Esophagus (tissue), 2 donors: Measurements from ENCODE around the gene RIPK4. TPM values are rescaled to one million over a fixed set of nuclear protein-coding genes. Genes with fewer than 3 reads are reported as not detected.

Source experiments
- H3K27ac ChIP-seq, 2 donors: one replicate each; pipeline ENCODE4 v1.5.1; 2013; ENCODE audit warnings: low read depth in 2 of 2, mild to moderate bottlenecking in 2 of 2, inconsistent platforms in 1 of 2, low read length in 1 of 2, moderate library complexity in 1 of 2
- H3K27me3 ChIP-seq, 2 donors: one replicate each; pipeline ENCODE4 v1.6.1; 2013; ENCODE audit warnings: low read length in 2 of 2, control low read depth in 1 of 2, mild to moderate bottlenecking in 1 of 2; ENCODE audit not compliant: insufficient read depth in 2 of 2, control insufficient read depth in 1 of 2
- H3K36me3 ChIP-seq, 2 donors: one replicate each; pipeline ENCODE4 v1.6.1; 2013; ENCODE audit warnings: low read length in 1 of 2; ENCODE audit not compliant: control insufficient read depth in 2 of 2, insufficient read depth in 2 of 2
- H3K4me1 ChIP-seq, 2 donors: one replicate each; pipeline ENCODE4 v1.6.1; 2013; ENCODE audit warnings: low read length in 1 of 2; ENCODE audit not compliant: control insufficient read depth in 2 of 2, insufficient read depth in 2 of 2
- H3K4me3 ChIP-seq, 2 donors: one replicate each; pipeline ENCODE4 v1.5.1; 2013; ENCODE audit warnings: low read length in 2 of 2, mild to moderate bottlenecking in 2 of 2, low read depth in 1 of 2, moderate library complexity in 1 of 2
- H3K9me3 ChIP-seq, 2 donors: one replicate each; pipeline ENCODE4 v1.6.1; 2013; ENCODE audit warnings: mild to moderate bottlenecking in 2 of 2, low read depth in 1 of 2, low read length in 1 of 2, moderate library complexity in 1 of 2; ENCODE audit not compliant: control insufficient read depth in 2 of 2, insufficient read depth in 1 of 2
- WGBS, 2 donors: extraction: QIAGEN DNeasy Blood & Tissue Kit; methylation state at CpG; one replicate each; pipeline ENCODE4 v1.1.7; 2013; 5-methylcytosine and 5-hydroxymethylcytosine counted together
- polyA plus RNA-seq, 2 donors: library from polyadenylated mRNA; stranded (reverse); fragments of 200-250 nt; gene quantifications; one replicate each; pipeline ENCODE4 v1.2.3, GENCODE V29; 2013
- donor health status: healthy with polysubstance abuse.
- donor health status: Bipolar disorder and iron deficiency.

RIPK4 gene
- polyA plus RNA-seq, 2 donors: 51.7 to 72.4 TPM

- Histone ChIP-seq H3K4me1 (peaks cover 0 to 20% of the 10 kb centered on the region in 2 donors), H3K36me3 (no peaks in the 10 kb centered on the region), H3K4me3 (no peak overlapping the region), H3K9me3 (peaks cover 0 to 3% of the 10 kb centered on the region in 2 donors), H3K27me3 (no peaks in the 10 kb centered on the region), H3K27ac (peak overlapping the region; percentile 83 to 94)
- WGBS, 2 donors: 29 to 35% methylated on average over 6 of the region's 6 CpGs
Observed at GRCh38 chr21:41707231-41707959, 59.5 kb downstream of the RIPK4 start.

- no peaks in the 10 kb centered on the region for H3K36me3 ChIP-seq
- H3K27ac ChIP-seq: peak overlapping the region; percentile 15 to 17
- H3K27me3 ChIP-seq: no peaks in the 10 kb centered on the region
- WGBS, 2 donors: 39 to 59% methylated on average over 3 of the region's 3 CpGs
- peaks cover 0 to 3% of the 10 kb centered on the region in 2 donors for H3K9me3 ChIP-seq
- H3K4me3 ChIP-seq: no peak overlapping the region
- peaks cover under 1 to 21% of the 10 kb centered on the region in 2 donors for H3K4me1 ChIP-seq
Observed at GRCh38 chr21:41706678-41707077, 60.2 kb downstream of the RIPK4 start.

GRCh38 chr21:41706263-41706639 lies 60.6 kb downstream of the RIPK4 start:
- H3K36me3 ChIP-seq: no peaks in the 10 kb centered on the region
- peak overlapping the region; percentile 24 to 47 for H3K27ac ChIP-seq
- no peak overlapping the region for H3K4me3 ChIP-seq
- H3K4me1 ChIP-seq: peaks cover 2 to 23% of the 10 kb centered on the region in 2 donors
- WGBS, 2 donors: 59 to 68% methylated on average over 4 of the region's 4 CpGs
- peaks cover 0 to 3% of the 10 kb centered on the region in 2 donors for H3K9me3 ChIP-seq
- no peaks in the 10 kb centered on the region for H3K27me3 ChIP-seq

- Histone ChIP-seq H3K4me1 (peaks cover 2 to 20% of the 10 kb centered on the region in 2 donors), H3K36me3 (no peaks in the 10 kb centered on the region), H3K9me3 (peaks cover 0 to 3% of the 10 kb centered on the region in 2 donors), H3K4me3 (no peak overlapping the region), H3K27ac (peak overlapping the region in 1 of 2 donors; percentile 47), H3K27me3 (no peaks in the 10 kb centered on the region)
- 92 to 93% methylated on average over 16 of the region's 16 CpGs for WGBS, 2 donors
Observed at GRCh38 chr21:41705546-41706262, 61.1 kb downstream of the RIPK4 start.

- WGBS, 2 donors: 63 to 69% methylated on average over 15 to 18 of the region's 18 CpGs
- H3K9me3 ChIP-seq: peaks cover 0 to 3% of the 10 kb centered on the region in 2 donors
- no peaks in the 10 kb centered on the region for H3K27me3 ChIP-seq
- no peak overlapping the region for H3K4me3 ChIP-seq
- peaks cover 2 to 21% of the 10 kb centered on the region in 2 donors for H3K4me1 ChIP-seq
- H3K36me3 ChIP-seq: no peaks in the 10 kb centered on the region
- peak overlapping the region; percentile 67 to 81 for H3K27ac ChIP-seq
Observed at GRCh38 chr21:41703857-41704501, 62.9 kb downstream of the RIPK4 start.

- H3K4me3 ChIP-seq: no peak overlapping the region
- 81 to 90% methylated on average over 10 of the region's 10 CpGs for WGBS, 2 donors
- H3K27ac ChIP-seq: peak overlapping the region in 1 of 2 donors; percentile 23
- peaks cover 0 to 3% of the 10 kb centered on the region in 2 donors for H3K9me3 ChIP-seq
- no peaks in the 10 kb centered on the region for H3K36me3 ChIP-seq
- H3K27me3 ChIP-seq: no peaks in the 10 kb centered on the region
- H3K4me1 ChIP-seq: peaks cover 2 to 20% of the 10 kb centered on the region in 2 donors
Observed at GRCh38 chr21:41701749-41702148, 65.1 kb downstream of the RIPK4 start.

GRCh38 chr21:41699311-41699710 lies 67.5 kb downstream of the RIPK4 start:
- 79 to 80% methylated on average over 10 of the region's 10 CpGs for WGBS, 2 donors
- Histone ChIP-seq H3K27me3 (no peaks in the 10 kb centered on the region), H3K27ac (peak overlapping the region; percentile 60 to 86), H3K9me3 (no peaks in the 10 kb centered on the region), H3K4me1 (peaks cover 2 to 13% of the 10 kb centered on the region in 2 donors), H3K4me3 (no peak overlapping the region), H3K36me3 (no peaks in the 10 kb centered on the region)

GRCh38 chr21:41698071-41698470 lies 68.8 kb downstream of the RIPK4 start:
- Histone ChIP-seq H3K27ac (no peak overlapping the region), H3K4me3 (no peak overlapping the region), H3K4me1 (peaks cover 2 to 13% of the 10 kb centered on the region in 2 donors), H3K36me3 (no peaks in the 10 kb centered on the region), H3K27me3 (no peaks in the 10 kb centered on the region), H3K9me3 (peaks cover 0 to 2% of the 10 kb centered on the region in 2 donors)
- WGBS, 2 donors: 89 to 94% methylated on average over 11 of the region's 11 CpGs

GRCh38 chr21:41695513-41695912 lies 71.3 kb downstream of the RIPK4 start:
- no peaks in the 10 kb centered on the region for H3K36me3 ChIP-seq
- H3K9me3 ChIP-seq: peaks cover 0 to 2% of the 10 kb centered on the region in 2 donors
- no peak overlapping the region for H3K27ac ChIP-seq
- WGBS, 2 donors: 59 to 65% methylated on average over 2 of the region's 2 CpGs
- H3K4me3 ChIP-seq: no peak overlapping the region
- H3K4me1 ChIP-seq: peaks cover 3 to 11% of the 10 kb centered on the region in 2 donors
- H3K27me3 ChIP-seq: no peaks in the 10 kb centered on the region
